Colonic mucosa (tissue), 4 donors: ENCODE data around the gene JDP2. TPM values are rescaled to one million over a fixed set of nuclear protein-coding genes. Genes with fewer than 3 reads are reported as not detected.

Experiments used
- DNase-seq: peaks from one replicate; pipeline ENCODE4 v3.0.0-alpha.2; 2020
- H3K27ac ChIP-seq: fragments of 200-600 bp; one replicate; pipeline ENCODE4 v1.8.0; 2021
- H3K27me3 ChIP-seq: fragments of 200-600 bp; one replicate; pipeline ENCODE4 v1.8.0; 2021
- H3K36me3 ChIP-seq: fragments of 200-600 bp; one replicate; pipeline ENCODE4 v1.8.0; 2021
- H3K4me1 ChIP-seq: fragments of 200-600 bp; one replicate; pipeline ENCODE4 v1.8.0; 2021; ENCODE audit warnings: mild to moderate bottlenecking
- H3K4me3 ChIP-seq: fragments of 200-600 bp; one replicate; pipeline ENCODE4 v1.8.0; 2021
- H3K9ac ChIP-seq, 2 donors: one replicate each; pipeline ENCODE4 v1.7.0; 2013; ENCODE audit warnings: control low read depth in 2 of 2, low read depth in 2 of 2, low read length in 2 of 2
- H3K9me3 ChIP-seq: fragments of 200-600 bp; one replicate; pipeline ENCODE4 v1.8.0; 2021
- intact Hi-C: fragments of 100-400 bp; cut with DNase I; formaldehyde crosslinking; loops from one replicate; pipeline ENCODE4 v1.14.1; 2022
- total RNA-seq, 2 donors: library from RNA; stranded (reverse); fragmentation: NEBNext Ultra II Directional in 1 of 2; extraction: Animal tissue kit (Norgen Biotek cat#: 25700) in 1 of 2; gene quantifications; one replicate each; pipeline ENCODE4 v1.2.1, GENCODE V29; 2021
- TF ChIP-seq, protein P1 (sequence below): fragments of 200-600 bp; IDR thresholded peaks from one replicate; pipeline ENCODE4 v1.8.0; 2022; ENCODE audit warnings: antibody characterized with exemption, mild to moderate bottlenecking
- donor health status: healthy.
- donor health status: DM: no; HTN: no; CAD: no.
- donor health status: DM: no; HTN: no; CAD: no.

The JDP2 gene
- total RNA-seq, 2 donors from 2014 or later: 19.4 to 37.1 TPM

DNA sequence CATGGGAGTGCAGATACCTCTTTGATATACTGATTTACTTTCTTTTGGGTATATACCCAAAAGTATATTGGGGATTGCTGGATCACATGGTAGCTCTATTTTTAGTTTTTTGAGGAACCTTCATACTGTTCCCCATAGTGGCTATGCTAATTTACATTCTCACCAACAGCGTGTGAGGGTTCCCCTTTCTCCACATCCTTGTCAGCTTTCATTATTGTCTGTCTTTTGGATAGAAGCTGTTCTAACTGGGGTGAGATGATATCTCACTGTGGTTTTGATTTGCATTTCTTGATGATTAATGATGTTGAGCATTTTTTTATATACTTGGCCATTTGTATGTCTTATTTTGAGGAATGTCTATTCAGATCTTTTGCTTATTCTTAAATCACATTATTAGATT, 44.1 kb upstream of the JDP2 start:
- TF ChIP-seq, protein P1, sequence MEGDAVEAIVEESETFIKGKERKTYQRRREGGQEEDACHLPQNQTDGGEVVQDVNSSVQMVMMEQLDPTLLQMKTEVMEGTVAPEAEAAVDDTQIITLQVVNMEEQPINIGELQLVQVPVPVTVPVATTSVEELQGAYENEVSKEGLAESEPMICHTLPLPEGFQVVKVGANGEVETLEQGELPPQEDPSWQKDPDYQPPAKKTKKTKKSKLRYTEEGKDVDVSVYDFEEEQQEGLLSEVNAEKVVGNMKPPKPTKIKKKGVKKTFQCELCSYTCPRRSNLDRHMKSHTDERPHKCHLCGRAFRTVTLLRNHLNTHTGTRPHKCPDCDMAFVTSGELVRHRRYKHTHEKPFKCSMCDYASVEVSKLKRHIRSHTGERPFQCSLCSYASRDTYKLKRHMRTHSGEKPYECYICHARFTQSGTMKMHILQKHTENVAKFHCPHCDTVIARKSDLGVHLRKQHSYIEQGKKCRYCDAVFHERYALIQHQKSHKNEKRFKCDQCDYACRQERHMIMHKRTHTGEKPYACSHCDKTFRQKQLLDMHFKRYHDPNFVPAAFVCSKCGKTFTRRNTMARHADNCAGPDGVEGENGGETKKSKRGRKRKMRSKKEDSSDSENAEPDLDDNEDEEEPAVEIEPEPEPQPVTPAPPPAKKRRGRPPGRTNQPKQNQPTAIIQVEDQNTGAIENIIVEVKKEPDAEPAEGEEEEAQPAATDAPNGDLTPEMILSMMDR: no peak
- no peaks in the 10 kb centered on the region for H3K36me3 ChIP-seq
- no peak for DNase-seq
- H3K27ac ChIP-seq: no peak overlapping the region
- no peaks in the 10 kb centered on the region for H3K9me3 ChIP-seq
- no peaks in the 10 kb centered on the region for H3K27me3 ChIP-seq
- no peak overlapping the region for H3K4me3 ChIP-seq
- intact Hi-C loops: no loop called here
- no peaks in the 10 kb centered on the region for H3K4me1 ChIP-seq
- H3K9ac ChIP-seq: no peak overlapping the region

DNA sequence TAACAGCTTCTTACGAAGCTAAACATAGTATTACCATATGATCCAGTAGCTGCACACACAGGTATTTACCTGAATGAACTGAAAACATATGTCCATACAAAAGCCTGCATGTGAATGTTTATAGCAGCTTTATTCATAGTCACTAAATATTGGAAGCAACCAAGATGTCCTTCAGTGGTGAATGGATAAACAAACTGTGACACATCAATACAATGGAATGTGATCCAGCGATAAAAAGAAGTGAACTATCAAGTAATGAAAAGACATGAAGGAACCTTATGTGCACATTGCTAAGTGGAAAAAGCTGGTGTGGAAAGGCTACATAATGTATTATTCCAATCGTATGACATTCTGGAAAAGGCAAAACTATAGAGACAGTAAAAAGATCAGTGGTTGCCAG, 38.1 kb upstream of the JDP2 start:
- intact Hi-C loops: no loop called here
- Histone ChIP-seq H3K27me3 (no peaks in the 10 kb centered on the region), H3K9me3 (no peaks in the 10 kb centered on the region), H3K27ac (no peak overlapping the region), H3K4me1 (no peaks in the 10 kb centered on the region), H3K4me3 (no peak overlapping the region), H3K9ac (no peak overlapping the region), H3K36me3 (no peaks in the 10 kb centered on the region)
- DNase-seq: no peak
- TF ChIP-seq, protein P1: no peak

DNA sequence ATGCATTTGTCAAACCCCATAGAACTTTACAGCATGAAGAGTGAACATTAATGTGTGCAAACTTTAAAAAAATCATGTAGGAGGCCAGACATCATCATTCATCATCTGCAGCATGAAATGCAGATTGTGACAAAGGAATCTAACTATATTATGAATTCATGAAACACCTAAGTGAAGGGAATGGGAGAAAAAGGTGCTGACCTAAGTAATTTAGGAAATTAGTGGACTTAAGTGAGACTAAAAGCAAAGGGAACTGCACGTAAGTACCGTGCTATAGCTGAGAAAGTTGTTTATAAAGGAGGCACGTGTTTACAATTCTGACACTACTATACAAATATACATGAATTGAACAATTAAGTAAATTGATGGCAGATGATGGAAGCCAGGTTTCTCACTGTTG, 37.6 kb upstream of the JDP2 start:
- Histone ChIP-seq H3K4me1 (no peaks in the 10 kb centered on the region), H3K4me3 (no peak overlapping the region), H3K36me3 (no peaks in the 10 kb centered on the region), H3K27ac (no peak overlapping the region), H3K9ac (no peak overlapping the region), H3K27me3 (no peaks in the 10 kb centered on the region), H3K9me3 (no peaks in the 10 kb centered on the region)
- no peak for DNase-seq
- intact Hi-C loops: no loop called here
- TF ChIP-seq, protein P1: no peak

DNA sequence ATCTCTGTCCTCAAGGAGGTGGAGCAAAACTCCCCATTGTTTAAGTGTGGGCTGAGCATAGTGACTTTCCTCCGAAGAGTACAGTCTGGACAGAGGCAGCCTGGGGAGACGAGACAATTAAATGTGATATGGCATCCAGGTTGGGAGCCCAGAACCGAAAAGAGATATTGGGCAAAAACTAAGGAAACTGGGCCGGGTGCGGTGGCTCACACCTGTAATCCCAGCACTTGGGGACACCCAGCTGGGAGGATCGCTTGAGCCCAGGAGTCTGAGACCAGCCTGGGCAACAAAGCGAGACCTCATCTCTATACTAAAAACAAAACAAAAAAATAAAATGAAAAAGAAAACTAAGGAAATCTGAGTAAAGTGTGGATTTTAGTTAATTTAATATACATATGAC, 35.9 kb upstream of the JDP2 start:
- Histone ChIP-seq H3K9me3 (no peaks in the 10 kb centered on the region), H3K4me1 (no peaks in the 10 kb centered on the region), H3K27me3 (no peaks in the 10 kb centered on the region), H3K9ac (no peak overlapping the region), H3K36me3 (no peaks in the 10 kb centered on the region), H3K27ac (no peak overlapping the region), H3K4me3 (no peak overlapping the region)
- DNase-seq: no peak
- TF ChIP-seq, protein P1: no peak
- intact Hi-C loops: no loop called here

DNA sequence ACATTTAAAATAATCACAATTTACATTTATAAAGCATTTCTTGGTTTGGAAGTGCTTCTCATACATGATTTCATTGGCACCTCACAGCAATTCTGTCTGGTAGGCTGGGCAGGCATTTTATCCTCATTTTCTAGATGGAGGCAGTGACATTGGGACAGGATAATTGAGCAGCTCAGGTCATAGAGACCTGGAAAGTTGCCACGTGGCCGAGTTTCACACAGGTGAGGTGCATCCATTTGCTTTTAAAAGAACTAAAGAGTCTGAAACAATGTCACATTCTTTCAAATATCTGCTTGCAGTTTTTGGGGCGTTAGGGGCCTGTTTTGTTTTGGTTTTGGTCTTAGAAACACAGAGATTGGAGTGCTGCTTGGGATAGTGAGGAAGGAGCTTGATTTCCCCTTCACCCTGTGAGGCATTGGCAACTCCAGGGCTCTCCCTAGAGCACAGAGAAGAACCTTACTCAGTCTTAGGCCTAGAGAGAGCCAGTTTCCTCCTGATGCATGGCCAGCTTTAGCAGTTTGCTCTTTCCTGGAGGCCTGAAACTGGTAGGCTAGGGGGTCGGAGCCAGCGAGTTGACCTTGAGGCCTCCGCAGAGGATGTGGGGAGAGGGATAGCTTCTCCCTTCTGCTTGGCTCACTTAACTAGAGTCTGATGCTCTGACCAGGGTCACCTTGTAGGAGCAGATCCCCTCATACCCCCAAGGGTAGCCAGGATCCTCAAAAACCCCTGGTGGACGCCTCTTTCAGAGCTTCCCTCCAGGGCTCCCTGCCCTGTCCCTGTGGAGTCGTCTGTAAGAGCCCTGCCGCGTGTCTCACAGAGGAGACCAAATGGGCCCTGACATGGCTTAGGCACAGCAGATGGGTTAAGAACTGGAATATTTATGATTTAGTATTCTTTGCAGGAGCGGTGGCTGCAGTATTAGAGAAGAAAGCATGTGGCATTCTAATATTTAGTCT, 34.9 kb upstream of the JDP2 start:
- H3K9ac ChIP-seq: no peak overlapping the region
- H3K27me3 ChIP-seq: no peaks in the 10 kb centered on the region
- no peak overlapping the region for H3K27ac ChIP-seq
- intact Hi-C loops: no loop called here
- TF ChIP-seq, protein P1: no peak
- no peaks in the 10 kb centered on the region for H3K4me1 ChIP-seq
- no peaks in the 10 kb centered on the region for H3K36me3 ChIP-seq
- no peak overlapping the region for H3K4me3 ChIP-seq
- no peak for DNase-seq
- no peaks in the 10 kb centered on the region for H3K9me3 ChIP-seq
